A549 (cell line): Measurements from ENCODE around the gene CISH. TPM values are rescaled to one million over a fixed set of nuclear protein-coding genes. Genes with fewer than 3 reads are reported as not detected.

Source experiments
- ATAC-seq, 2 experiments: fragments of 200-7000 bp in 1 of 2; fragments of >200 bp in 1 of 2; cut with Nextera tagmentation in 1 of 2; cut with Tn5 transposase in 1 of 2; 3 replicates each; pipeline versions ENCODE4 v1.8.0 to v1.9.1; 2018 to 2020; ENCODE audit warnings: mild to moderate bottlenecking in 1 of 2, moderate library complexity in 1 of 2
- CTCF ChIA-PET: fragments of 300-600 bp; sonication (Branson Sonifier 250); formaldehyde crosslinking; extraction: SDS; loops from one replicate; lab custom pipeline; 2021; ENCODE audit warnings: antibody characterized with exemption, inconsistent platforms; lab: Yijun Ruan, JAX
- POLR2A ChIA-PET: fragments of 350-600 bp; formaldehyde crosslinking; extraction: SDS; loops from one replicate; lab custom pipeline; 2021; ENCODE audit warnings: antibody characterized with exemption, inconsistent platforms; lab: Yijun Ruan, JAX
- DNase-seq, 2 experiments: peaks; one replicate each; pipeline versions ENCODE4 v3.0.0 to v3.0.0-alpha.2; 2011 to 2016; ENCODE audit warnings: low read depth in 1 of 2, low spot score in 1 of 2
- FAIRE-seq: peaks from 2 replicates; lab custom pipeline; 2011; peaks lifted over from hg19 to GRCh38; lab: Jason Lieb, UNC
- H3K27ac ChIP-seq, 2 experiments: fragments of >200 bp; sonication (Bioruptor Twin); formaldehyde crosslinking; 3 replicates each; pipeline ENCODE4 v1.5.1; 2016 to 2017
- H3K4me1 ChIP-seq: fragments of >200 bp; sonication (Bioruptor Twin); formaldehyde crosslinking; 3 replicates; pipeline ENCODE4 v1.6.1; 2016
- H3K4me2 ChIP-seq: fragments of >200 bp; sonication (Bioruptor Twin); formaldehyde crosslinking; 3 replicates; pipeline ENCODE4 v1.6.1; 2016
- H3K4me3 ChIP-seq: fragments of >200 bp; sonication (Bioruptor Twin); formaldehyde crosslinking; 3 replicates; pipeline ENCODE4 v1.5.1; 2016
- H3K9me3 ChIP-seq: fragments of >200 bp; sonication (Bioruptor Twin); formaldehyde crosslinking; 3 replicates; pipeline ENCODE4 v1.6.1; 2016
- CBX2 ChIP-seq: fragments of 200-600 bp; sonication (generic); IDR thresholded peaks from 2 replicates; pipeline ENCODE4 v1.6.1; 2016; ENCODE audit warnings: low read depth, mild to moderate bottlenecking, borderline replicate concordance
- CEBPB ChIP-seq, 2 experiments: fragments of >200 bp in 1 of 2; sonication (Bioruptor Twin) in 1 of 2; formaldehyde crosslinking in 1 of 2; IDR thresholded peaks; 2 replicates each; pipeline ENCODE4 v1.6.1; 2012 to 2016
- EHMT2 ChIP-seq: fragments of 200-600 bp; sonication (generic); IDR thresholded peaks from 2 replicates; pipeline ENCODE4 v1.6.1; 2016; ENCODE audit warnings: antibody characterized with exemption, low read depth, mild to moderate bottlenecking, moderate library complexity
- EP300 ChIP-seq, 2 experiments: fragments of >200 bp; sonication (Bioruptor Twin); formaldehyde crosslinking; IDR thresholded peaks; 2 replicates in 1 of 2; 3 replicates in 1 of 2; pipeline ENCODE4 v1.6.1; 2016 to 2017
- ESRRA ChIP-seq: fragments of 150-350 bp; IDR thresholded peaks from 2 replicates; pipeline ENCODE4 v1.6.1; 2014; ENCODE audit warnings: mild to moderate bottlenecking, low read length, borderline replicate concordance
- FOSB ChIP-seq: fragments of 250-450 bp; sonication (Bioruptor Pico); IDR thresholded peaks from 2 replicates; pipeline ENCODE4 v1.5.0; 2020; ENCODE audit warnings: mild to moderate bottlenecking, moderate library complexity
- FOSL2 ChIP-seq, 2 experiments: fragments of 450-650 bp in 1 of 2; fragments of >200 bp in 1 of 2; sonication (Bioruptor Twin) in 1 of 2; formaldehyde crosslinking; IDR thresholded peaks; 2 replicates each; pipeline versions ENCODE4 v1.5.0 to v1.6.1; 2016 to 2020; ENCODE audit warnings: mild to moderate bottlenecking in 1 of 2, moderate library complexity in 1 of 2
- FOXS1 ChIP-seq: fragments of 250-450 bp; sonication (Bioruptor Pico); IDR thresholded peaks from 2 replicates; pipeline ENCODE4 v1.5.0; 2020; ENCODE audit warnings: mild to moderate bottlenecking, moderate library complexity
- HOXA7 ChIP-seq: fragments of 250-450 bp; sonication (Bioruptor Pico); IDR thresholded peaks from 2 replicates; pipeline ENCODE4 v1.5.0; 2020; ENCODE audit warnings: mild to moderate bottlenecking, moderate library complexity
- HOXB5 ChIP-seq: fragments of 250-450 bp; sonication (Bioruptor Pico); IDR thresholded peaks from 2 replicates; pipeline ENCODE4 v1.5.0; 2020; ENCODE audit warnings: mild to moderate bottlenecking, moderate library complexity
- JUN ChIP-seq, 2 experiments: fragments of >200 bp; sonication (Bioruptor Twin); formaldehyde crosslinking; IDR thresholded peaks; 2 replicates in 1 of 2; 3 replicates in 1 of 2; pipeline ENCODE4 v1.6.1; 2016 to 2017
- JUNB ChIP-seq: fragments of >200 bp; sonication (Bioruptor Twin); formaldehyde crosslinking; IDR thresholded peaks from 2 replicates; pipeline ENCODE4 v1.6.1; 2016
- KDM5A ChIP-seq: fragments of 200-600 bp; sonication (generic); IDR thresholded peaks from 2 replicates; pipeline ENCODE4 v1.6.1; 2016; ENCODE audit warnings: antibody characterized with exemption, mild to moderate bottlenecking
- MAFK ChIP-seq: fragments of 450-650 bp; IDR thresholded peaks from 2 replicates; pipeline ENCODE4 v1.6.1; 2014; ENCODE audit not compliant: partially characterized antibody
- NPAS2 ChIP-seq: fragments of 250-450 bp; sonication (Bioruptor Pico); IDR thresholded peaks from 2 replicates; pipeline ENCODE4 v1.8.0; 2022; ENCODE audit warnings: mild to moderate bottlenecking, moderate library complexity, borderline replicate concordance
- POLR2A ChIP-seq: IDR thresholded peaks from 2 replicates; pipeline ENCODE4 v1.6.1; 2012; ENCODE audit warnings: mild to moderate bottlenecking, low read length
- RCOR1 ChIP-seq: fragments of 150-350 bp; IDR thresholded peaks from 2 replicates; pipeline ENCODE4 v1.6.1; 2014; ENCODE audit warnings: antibody characterized with exemption, low read length, low read depth
- RNF2 ChIP-seq: fragments of 200-600 bp; sonication (generic); IDR thresholded peaks from 2 replicates; pipeline ENCODE4 v1.6.1; 2016; ENCODE audit warnings: low read depth, mild to moderate bottlenecking, antibody characterized with exemption, moderate library complexity, borderline replicate concordance
- TFCP2L1 ChIP-seq: fragments of 250-450 bp; sonication (Bioruptor Pico); IDR thresholded peaks from 2 replicates; pipeline ENCODE4 v1.5.0; 2021; ENCODE audit warnings: mild to moderate bottlenecking
- TP53 ChIP-seq: fragments of 250-450 bp; sonication (Bioruptor Pico); IDR thresholded peaks from 2 replicates; pipeline ENCODE4 v1.5.0; 2021; ENCODE audit warnings: mild to moderate bottlenecking, moderate library complexity
- ZNF302 ChIP-seq: fragments of 250-450 bp; sonication (Bioruptor Pico); IDR thresholded peaks from 2 replicates; pipeline ENCODE4 v1.9.0; 2021; ENCODE audit warnings: inconsistent platforms, mild to moderate bottlenecking, moderate library complexity
- ZSCAN20 ChIP-seq: fragments of 250-450 bp; sonication (Bioruptor Pico); IDR thresholded peaks from 2 replicates; pipeline ENCODE4 v1.8.0; 2022; ENCODE audit warnings: mild to moderate bottlenecking, moderate library complexity
- WGBS: methylation state at CpG from one replicate; pipeline ENCODE4 v1.1.6; 2017; ENCODE audit errors: missing lambda C conversion rate; 5-methylcytosine and 5-hydroxymethylcytosine counted together
- polyA plus RNA-seq, 4 experiments: library from polyadenylated mRNA; depleted of rRNA in 3 of 4; stranded (reverse); fragments of >200 nt; fragmentation: RNase III in 1 of 4; extraction: RNeasy Plus Mini Kit Qiagen cat#74134 plus additional on column Dnase treatment in 1 of 4; gene quantifications; 2 replicates in 3 of 4; 3 replicates in 1 of 4; pipeline ENCODE4 v1.2.3, GENCODE V29; 2011 to 2017
- TF ChIP-seq, protein P1 (sequence below): fragments of 450-650 bp; IDR thresholded peaks from 2 replicates; pipeline ENCODE4 v1.6.1; 2014; ENCODE audit warnings: antibody characterized with exemption
- TF ChIP-seq, protein P2 (sequence below): IDR thresholded peaks from 2 replicates; pipeline ENCODE4 v1.6.1; 2012
- TF ChIP-seq, protein P3 (sequence below): IDR thresholded peaks from 2 replicates; pipeline ENCODE4 v1.6.1; 2012; ENCODE audit warnings: low read depth, borderline replicate concordance
- TF ChIP-seq, protein P4 (sequence below): fragments of >200 bp; sonication (Bioruptor Twin); formaldehyde crosslinking; IDR thresholded peaks from 2 replicates; pipeline ENCODE4 v1.6.1; 2016
- TF ChIP-seq, protein P5 (sequence below): fragments of 200-600 bp; sonication (generic); IDR thresholded peaks from 2 replicates; pipeline ENCODE4 v1.6.1; 2016; ENCODE audit warnings: antibody characterized with exemption, mild to moderate bottlenecking, moderate library complexity

The CISH gene
- polyA plus RNA-seq, 2 of the 4 experiments (the other 2 are of a cell fraction): 0.43 to 0.68 TPM

DNA sequence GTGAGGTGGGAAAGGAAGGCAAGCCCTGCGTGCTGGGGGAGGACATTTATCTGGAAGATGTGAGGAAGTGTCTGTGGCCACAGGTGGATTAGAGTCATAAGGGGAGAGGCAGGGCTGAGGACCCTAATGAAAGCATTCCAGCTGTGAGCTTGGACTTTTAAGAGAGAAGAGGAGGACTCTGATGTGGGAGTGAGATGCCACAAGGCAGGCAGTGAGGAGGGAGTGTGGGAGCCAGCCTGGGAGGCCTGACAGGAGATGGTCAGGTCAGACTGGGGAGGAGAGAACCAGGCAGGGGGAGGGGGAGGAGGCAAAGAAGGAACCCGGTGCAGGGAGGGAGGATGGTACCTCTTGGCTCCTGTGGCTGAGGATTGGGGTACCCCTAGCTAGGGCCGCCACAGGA, 26.4 kb upstream of the CISH start:
- CTCF ChIA-PET: interaction anchor here (0.5 to 2.6 kb wide), 3 partner anchors 23 to 108 kb away, joined by 3 to 7 read pairs (median 4); no protein-coding TSS in a partner anchor
- H3K4me3 ChIP-seq: no peak overlapping the region
- TF ChIP-seq KDM5A (no peak), POLR2A (no peak), ZSCAN20 (no peak), TFCP2L1 (CRISPR knock-in tag) (no peak), FOSL2 (IDR thresholded peaks at IDR 0.05) (no peak), FOSL2 (CRISPR knock-in tag; IDR thresholded peaks at IDR 0.05) (no peak)
- no peaks in the 10 kb centered on the region for H3K4me1 ChIP-seq
- H3K4me2 ChIP-seq: no peak overlapping the region
- no peaks in the 10 kb centered on the region for H3K9me3 ChIP-seq
- WGBS: 73% methylated on average over 3 of the region's 3 CpGs
- no peak overlapping the region for H3K27ac ChIP-seq
- ATAC-seq (no peak), FAIRE-seq (no peak), DNase-seq (no peak)
- POLR2A ChIA-PET: no interaction called here

DNA sequence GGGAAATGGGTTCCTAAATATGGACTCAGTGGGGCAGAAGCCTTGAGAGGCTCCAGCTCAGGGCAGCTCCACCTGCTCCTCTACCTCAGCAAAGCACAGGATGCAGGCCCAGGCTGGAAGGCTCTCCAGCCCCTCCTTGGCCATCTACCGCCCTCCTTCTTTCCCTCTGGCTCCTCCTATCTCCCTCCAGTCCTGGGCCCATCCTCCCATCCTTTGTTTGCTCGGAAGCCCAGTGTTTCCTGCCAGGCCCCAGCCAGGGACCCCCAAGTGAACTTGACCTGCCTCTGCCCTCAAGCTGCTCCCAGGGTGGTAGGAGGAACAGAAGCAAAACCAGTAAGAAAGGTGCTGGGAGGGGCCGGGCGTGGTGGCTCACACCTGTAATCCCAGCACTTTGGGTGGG, 25.4 kb upstream of the CISH start:
- WGBS: 91% methylated on average over 3 of the region's 4 CpGs
- no peaks in the 10 kb centered on the region for H3K4me1 ChIP-seq
- TF ChIP-seq HOXA7 (CRISPR knock-in tag): no peak
- TF ChIP-seq EP300 (IDR thresholded peaks at IDR 0.05): no peak
- TF ChIP-seq, protein P1, sequence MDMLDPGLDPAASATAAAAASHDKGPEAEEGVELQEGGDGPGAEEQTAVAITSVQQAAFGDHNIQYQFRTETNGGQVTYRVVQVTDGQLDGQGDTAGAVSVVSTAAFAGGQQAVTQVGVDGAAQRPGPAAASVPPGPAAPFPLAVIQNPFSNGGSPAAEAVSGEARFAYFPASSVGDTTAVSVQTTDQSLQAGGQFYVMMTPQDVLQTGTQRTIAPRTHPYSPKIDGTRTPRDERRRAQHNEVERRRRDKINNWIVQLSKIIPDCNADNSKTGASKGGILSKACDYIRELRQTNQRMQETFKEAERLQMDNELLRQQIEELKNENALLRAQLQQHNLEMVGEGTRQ: no peak
- TF ChIP-seq, protein P2, sequence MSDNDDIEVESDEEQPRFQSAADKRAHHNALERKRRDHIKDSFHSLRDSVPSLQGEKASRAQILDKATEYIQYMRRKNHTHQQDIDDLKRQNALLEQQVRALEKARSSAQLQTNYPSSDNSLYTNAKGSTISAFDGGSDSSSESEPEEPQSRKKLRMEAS: no peak
- no peak for TF ChIP-seq ESRRA
- no peak for TF ChIP-seq ZSCAN20
- no peak for TF ChIP-seq FOXS1 (CRISPR knock-in tag)
- TF ChIP-seq HOXB5 (CRISPR knock-in tag): no peak
- TF ChIP-seq NPAS2 (CRISPR knock-in tag): no peak
- TF ChIP-seq TFCP2L1 (CRISPR knock-in tag): no peak
- TF ChIP-seq TP53 (CRISPR knock-in tag): no peak
- no peak for TF ChIP-seq RCOR1
- TF ChIP-seq, protein P3, sequence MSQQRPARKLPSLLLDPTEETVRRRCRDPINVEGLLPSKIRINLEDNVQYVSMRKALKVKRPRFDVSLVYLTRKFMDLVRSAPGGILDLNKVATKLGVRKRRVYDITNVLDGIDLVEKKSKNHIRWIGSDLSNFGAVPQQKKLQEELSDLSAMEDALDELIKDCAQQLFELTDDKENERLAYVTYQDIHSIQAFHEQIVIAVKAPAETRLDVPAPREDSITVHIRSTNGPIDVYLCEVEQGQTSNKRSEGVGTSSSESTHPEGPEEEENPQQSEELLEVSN: no peak
- TF ChIP-seq CBX2: no peak
- TF ChIP-seq RNF2: no peak
- no peak for TF ChIP-seq KDM5A
- TF ChIP-seq, protein P4, sequence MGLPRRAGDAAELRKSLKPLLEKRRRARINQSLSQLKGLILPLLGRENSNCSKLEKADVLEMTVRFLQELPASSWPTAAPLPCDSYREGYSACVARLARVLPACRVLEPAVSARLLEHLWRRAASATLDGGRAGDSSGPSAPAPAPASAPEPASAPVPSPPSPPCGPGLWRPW: no peak
- TF ChIP-seq JUNB: no peak
- no peak overlapping the region for H3K27ac ChIP-seq
- ChIA-PET CTCF (interaction anchor here (0.9 kb wide), 1 partner anchor 9 kb away, joined by 4 read pairs; no protein-coding TSS in a partner anchor), POLR2A (interaction anchor here (0.7 kb wide), 1 partner anchor 68 kb away, joined by 4 read pairs; the partner anchor contains the start of gene HEMK1)
- no peak overlapping the region for H3K4me2 ChIP-seq
- ATAC-seq (no peak), DNase-seq (no peak), FAIRE-seq (no peak)
- H3K4me3 ChIP-seq: no peak overlapping the region
- H3K9me3 ChIP-seq: no peaks in the 10 kb centered on the region

DNA sequence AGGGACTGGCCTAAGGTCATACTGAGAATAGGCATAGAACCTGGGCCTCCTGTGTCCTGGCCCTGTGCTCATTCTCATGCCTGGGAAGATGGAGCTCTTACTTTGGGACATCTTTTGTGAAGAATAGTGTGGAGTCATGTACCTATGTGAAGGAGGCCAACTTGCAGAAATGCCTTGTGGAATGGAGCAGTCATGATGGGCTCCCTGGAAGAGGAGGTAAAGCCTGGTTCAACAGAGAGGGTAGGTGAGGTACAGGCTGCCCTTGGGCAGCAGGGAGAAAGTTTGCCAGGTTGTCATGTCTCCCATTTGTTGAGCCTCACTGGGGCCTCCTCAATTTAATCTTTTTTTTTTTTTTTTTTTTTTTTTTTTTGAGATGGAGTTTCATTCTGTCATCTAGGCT, 23.5 kb upstream of the CISH start:
- no peaks in the 10 kb centered on the region for H3K9me3 ChIP-seq
- ChIA-PET CTCF (no interaction called here), POLR2A (no interaction called here)
- H3K4me2 ChIP-seq: no peak overlapping the region
- H3K27ac ChIP-seq: no peak overlapping the region
- no peak for FAIRE-seq
- DNase-seq: no peak
- no peak overlapping the region for H3K4me3 ChIP-seq
- H3K4me1 ChIP-seq: no peaks in the 10 kb centered on the region
- no peak for ATAC-seq
- no peak for TF ChIP-seq FOSB (CRISPR knock-in tag)
- TF ChIP-seq, protein P3: no peak
- no peak for TF ChIP-seq MAFK
- TF ChIP-seq EHMT2: no peak
- TF ChIP-seq, protein P5, sequence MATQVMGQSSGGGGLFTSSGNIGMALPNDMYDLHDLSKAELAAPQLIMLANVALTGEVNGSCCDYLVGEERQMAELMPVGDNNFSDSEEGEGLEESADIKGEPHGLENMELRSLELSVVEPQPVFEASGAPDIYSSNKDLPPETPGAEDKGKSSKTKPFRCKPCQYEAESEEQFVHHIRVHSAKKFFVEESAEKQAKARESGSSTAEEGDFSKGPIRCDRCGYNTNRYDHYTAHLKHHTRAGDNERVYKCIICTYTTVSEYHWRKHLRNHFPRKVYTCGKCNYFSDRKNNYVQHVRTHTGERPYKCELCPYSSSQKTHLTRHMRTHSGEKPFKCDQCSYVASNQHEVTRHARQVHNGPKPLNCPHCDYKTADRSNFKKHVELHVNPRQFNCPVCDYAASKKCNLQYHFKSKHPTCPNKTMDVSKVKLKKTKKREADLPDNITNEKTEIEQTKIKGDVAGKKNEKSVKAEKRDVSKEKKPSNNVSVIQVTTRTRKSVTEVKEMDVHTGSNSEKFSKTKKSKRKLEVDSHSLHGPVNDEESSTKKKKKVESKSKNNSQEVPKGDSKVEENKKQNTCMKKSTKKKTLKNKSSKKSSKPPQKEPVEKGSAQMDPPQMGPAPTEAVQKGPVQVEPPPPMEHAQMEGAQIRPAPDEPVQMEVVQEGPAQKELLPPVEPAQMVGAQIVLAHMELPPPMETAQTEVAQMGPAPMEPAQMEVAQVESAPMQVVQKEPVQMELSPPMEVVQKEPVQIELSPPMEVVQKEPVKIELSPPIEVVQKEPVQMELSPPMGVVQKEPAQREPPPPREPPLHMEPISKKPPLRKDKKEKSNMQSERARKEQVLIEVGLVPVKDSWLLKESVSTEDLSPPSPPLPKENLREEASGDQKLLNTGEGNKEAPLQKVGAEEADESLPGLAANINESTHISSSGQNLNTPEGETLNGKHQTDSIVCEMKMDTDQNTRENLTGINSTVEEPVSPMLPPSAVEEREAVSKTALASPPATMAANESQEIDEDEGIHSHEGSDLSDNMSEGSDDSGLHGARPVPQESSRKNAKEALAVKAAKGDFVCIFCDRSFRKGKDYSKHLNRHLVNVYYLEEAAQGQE: no peak
- TF ChIP-seq CEBPB (IDR thresholded peaks at IDR 0.05): no peak
- TF ChIP-seq JUN (IDR thresholded peaks at IDR 0.05): no peak
- TF ChIP-seq, protein P1: no peak
- TF ChIP-seq RNF2: no peak
- no peak for TF ChIP-seq ZNF302
- TF ChIP-seq HOXB5 (CRISPR knock-in tag): no peak
- TF ChIP-seq, protein P2: no peak
